ENCODE data around the gene PRKCA. TPM values are rescaled to one million over a fixed set of nuclear protein-coding genes. Genes with fewer than 3 reads are reported as not detected.

The PRKCA gene
- total RNA-seq, 1 donor = 60.5 TPM

- H3K4me3 ChIP-seq (ENCODE audit: low read depth, low read length) = no peak overlapping the region
- TF ChIP-seq CTCF (IDR thresholded peaks at IDR 0.05; ENCODE audit: insufficient read depth, low read depth, low read length) = no peak
- no peak for DNase-seq (ENCODE audit: low read depth)
These were observed 497.6 kb downstream of the PRKCA start for GRCh38 chr17:66799849-66800537.

GRCh38 chr17:66803474-66803951 is 501.1 kb downstream of the PRKCA start:
- no peak overlapping the region for H3K4me3 ChIP-seq (ENCODE audit: low read depth, low read length)
- no peak for DNase-seq (ENCODE audit: low read depth)
- no peak for TF ChIP-seq CTCF (IDR thresholded peaks at IDR 0.05; ENCODE audit: insufficient read depth, low read depth, low read length)

GRCh38 chr17:66805567-66805966 is 503.2 kb downstream of the PRKCA start:
- no peak overlapping the region for H3K4me3 ChIP-seq (ENCODE audit: low read depth, low read length)
- no peak for DNase-seq (ENCODE audit: low read depth)
- TF ChIP-seq CTCF (IDR thresholded peaks at IDR 0.05; ENCODE audit: insufficient read depth, low read depth, low read length) = no peak

DNA sequence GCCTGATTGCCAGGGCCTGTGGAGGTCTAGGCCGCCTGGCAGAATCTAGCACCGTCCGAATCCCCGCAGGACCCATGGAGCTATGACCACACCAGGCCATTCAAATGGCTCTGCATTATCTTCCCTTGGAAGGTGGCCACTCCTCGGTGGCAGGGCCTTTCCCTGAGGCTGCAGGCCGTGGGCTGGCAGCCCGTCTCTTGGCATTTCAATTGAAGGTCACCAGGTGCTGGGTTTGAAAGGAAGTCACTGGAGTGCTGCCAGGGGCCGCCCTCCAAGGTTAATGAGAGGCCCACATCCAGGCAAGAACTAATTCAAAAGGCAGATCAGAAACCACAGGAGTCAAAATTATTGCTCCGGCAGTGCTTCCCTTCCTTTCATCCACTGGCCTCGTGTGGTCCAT is 504.8 kb downstream of the PRKCA start:
- no peak for TF ChIP-seq CTCF (IDR thresholded peaks at IDR 0.05; ENCODE audit: insufficient read depth, low read depth, low read length)
- DNase-seq (ENCODE audit: low read depth) = no peak
- no peak overlapping the region for H3K4me3 ChIP-seq (ENCODE audit: low read depth, low read length)

DNA sequence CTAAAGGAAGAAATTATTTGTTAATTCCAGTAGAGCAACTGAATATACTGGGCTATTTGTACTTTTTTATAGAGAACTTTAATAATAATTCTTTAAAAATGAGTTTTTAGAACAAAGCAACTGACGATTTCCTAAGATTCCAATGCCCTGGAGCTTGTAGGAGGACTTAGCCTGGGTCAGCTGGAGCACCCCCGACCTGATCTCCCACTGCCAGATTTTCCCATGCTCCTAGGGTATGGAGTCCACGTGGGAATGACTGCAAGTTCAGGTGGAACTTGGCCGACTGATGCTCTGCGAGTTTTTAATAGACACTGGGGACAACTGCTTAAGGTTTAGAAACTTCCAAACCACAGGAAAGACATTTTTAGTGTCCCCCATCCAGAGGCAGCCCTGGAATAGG is 507.0 kb downstream of the PRKCA start:
- DNase-seq (ENCODE audit: low read depth) = no peak
- no peak for TF ChIP-seq CTCF (IDR thresholded peaks at IDR 0.05; ENCODE audit: insufficient read depth, low read depth, low read length)

GRCh38 chr17:66810951-66811682 is 508.7 kb downstream of the PRKCA start:
- TF ChIP-seq CTCF (IDR thresholded peaks at IDR 0.05; ENCODE audit: insufficient read depth, low read depth, low read length) = no peak
- no peak for DNase-seq (ENCODE audit: low read depth)
- H3K4me3 ChIP-seq (ENCODE audit: low read depth, low read length) = no peak overlapping the region

More for the DNA sequence above, 507.0 kb downstream of the PRKCA start:
- no peak overlapping the region for H3K4me3 ChIP-seq (ENCODE audit: low read depth, low read length)
